Heart left ventricle (tissue), 13 donors: ENCODE data around the gene CDC42EP4.

Experiments used
- CTCF ChIP-seq, 12 donors: fragments of 200-600 bp; sonication (generic) in 4 of 12; IDR thresholded peaks; one replicate each; pipeline versions ENCODE4 v1.5.0 to v1.8.0; 2018 to 2022; ENCODE audit warnings: antibody characterized with exemption in 12 of 12, mild to moderate bottlenecking in 5 of 12
- POLR2A ChIP-seq, 2 donors: fragments of 450-650 bp; IDR thresholded peaks; one replicate each; pipeline ENCODE4 v1.6.1; 2017; ENCODE audit warnings: antibody characterized with exemption in 2 of 2, mild to moderate bottlenecking in 2 of 2, moderate library complexity in 2 of 2
- donor health status: ischemic (EF 13 %, LVEDD 7.1; RV severe dilation, severe dysfunction).
- donor health status: DM: no; HTN: yes; CAD: no.
- donor health status: DM: no; HTN: no; CAD: no.
- donor health status: ischemic (EF 25% LVEDD 6.9; RV normal size, moderate dysfunction).
- donor health status: ischemic (EF 25% LVEDD 5.7; RV mildly dilated, moderate dysfunction).
- donor health status: ischemic (EF 35%, LVEDD 5.7; RV mildly dilated, moderate dysfunction).
- donor health status: nonischemic (EF 11% LVEDD 7.7; RV severe dilation, severe dysfunction).
- donor health status: DM: yes; HTN: yes; CAD: no.
- donor health status: PGD.
- donor health status: ischemic (EF 29% LVEDD 5.4; RV normal size, mild dysfunction).
- donor health status: nonischemic (EF 23%, LVEDD 6.1; RV moderate dilation, normal function).

- TF ChIP-seq CTCF (IDR thresholded peaks at IDR 0.05) (no peak), POLR2A (IDR thresholded peaks at IDR 0.05) (no peak)
These were observed 26.7 kb downstream of the CDC42EP4 start for GRCh38 chr17:73284906-73285602.
